Left lobe of liver (tissue), 1 donor: ENCODE data around the gene PLA1A. TPM values are rescaled to one million over a fixed set of nuclear protein-coding genes. Genes with fewer than 3 reads are reported as not detected.

ENCODE experiments used
- total RNA-seq: library from RNA; stranded (reverse); gene quantifications from one replicate; pipeline ENCODE4 v1.2.1, GENCODE V29; 2021
- donor health status: DM: no; HTN: yes; CAD: no.

Gene PLA1A
- total RNA-seq, 1 donor from 2014 or later: 13.5 TPM

Other genes starting within 250 kb of the PLA1A start
- 23.4 TPM for gene TMEM39A, start 134.3 kb upstream of the PLA1A start, total RNA-seq
- 8.6 TPM for gene POGLUT1, start 128.9 kb upstream of the PLA1A start, total RNA-seq
- gene TIMMDC1, start 99.3 kb upstream of the PLA1A start, total RNA-seq: 52.8 TPM
- gene CD80, start 38.3 kb upstream of the PLA1A start, total RNA-seq: 0.23 TPM
- gene ADPRH, start 18.4 kb upstream of the PLA1A start, total RNA-seq: 4.1 TPM
- 0.65 TPM for gene POPDC2, start 62.7 kb downstream of the PLA1A start, total RNA-seq
- gene COX17, start 79.5 kb downstream of the PLA1A start, total RNA-seq: 31.0 TPM
- 0.55 TPM for gene CFAP91, start 105.1 kb downstream of the PLA1A start, total RNA-seq
- gene NR1I2, start 184.2 kb downstream of the PLA1A start, total RNA-seq: 206 TPM